Astrocyte of the spinal cord (primary cell): Measurements from ENCODE around the gene TMEM30A.

ENCODE experiments used
- DNase-seq: peaks from one replicate; pipeline ENCODE4 v3.0.0; 2011; ENCODE audit warnings: low read depth, low spot score
- H3K4me3 ChIP-seq: 2 replicates; pipeline ENCODE4 v1.5.1; 2011; ENCODE audit warnings: low read depth, mild to moderate bottlenecking, low read length, moderate library complexity
- in situ Hi-C: cut with HindIII; loops from 2 replicates; pipeline ENCODE4 v1.10.0; 2017; ENCODE audit warnings: low sequenced_read_pairs
- TF ChIP-seq, protein P1 (sequence below): IDR thresholded peaks from 2 replicates; pipeline ENCODE4 v1.5.1; 2012; ENCODE audit warnings: low read depth, mild to moderate bottlenecking, low read length, inconsistent platforms

The TMEM30A gene

GRCh38 chr6:75284632-75285282 is at the start of gene TMEM30A:
TMEM30A (minus strand) TSS chr6:75284792; CDS start chr6:75284638, 154 bp downstream.
- in situ Hi-C loops: no loop called here
- peak; percentile 99 for DNase-seq
- TF ChIP-seq, protein P1, sequence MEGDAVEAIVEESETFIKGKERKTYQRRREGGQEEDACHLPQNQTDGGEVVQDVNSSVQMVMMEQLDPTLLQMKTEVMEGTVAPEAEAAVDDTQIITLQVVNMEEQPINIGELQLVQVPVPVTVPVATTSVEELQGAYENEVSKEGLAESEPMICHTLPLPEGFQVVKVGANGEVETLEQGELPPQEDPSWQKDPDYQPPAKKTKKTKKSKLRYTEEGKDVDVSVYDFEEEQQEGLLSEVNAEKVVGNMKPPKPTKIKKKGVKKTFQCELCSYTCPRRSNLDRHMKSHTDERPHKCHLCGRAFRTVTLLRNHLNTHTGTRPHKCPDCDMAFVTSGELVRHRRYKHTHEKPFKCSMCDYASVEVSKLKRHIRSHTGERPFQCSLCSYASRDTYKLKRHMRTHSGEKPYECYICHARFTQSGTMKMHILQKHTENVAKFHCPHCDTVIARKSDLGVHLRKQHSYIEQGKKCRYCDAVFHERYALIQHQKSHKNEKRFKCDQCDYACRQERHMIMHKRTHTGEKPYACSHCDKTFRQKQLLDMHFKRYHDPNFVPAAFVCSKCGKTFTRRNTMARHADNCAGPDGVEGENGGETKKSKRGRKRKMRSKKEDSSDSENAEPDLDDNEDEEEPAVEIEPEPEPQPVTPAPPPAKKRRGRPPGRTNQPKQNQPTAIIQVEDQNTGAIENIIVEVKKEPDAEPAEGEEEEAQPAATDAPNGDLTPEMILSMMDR: no peak
- peak within 1 kb of the TSS; percentile 98 for H3K4me3 ChIP-seq

- H3K4me3 ChIP-seq: no peak overlapping the region
- TF ChIP-seq, protein P1: no peak
- in situ Hi-C loops: no loop called here
- no peak for DNase-seq
Observed at GRCh38 chr6:75333676-75334200, 49.1 kb upstream of the TMEM30A start.

GRCh38 chr6:75331151-75331550 is 46.6 kb upstream of the TMEM30A start:
- H3K4me3 ChIP-seq: no peak overlapping the region
- TF ChIP-seq, protein P1: no peak
- in situ Hi-C loops: no loop called here
- peak; percentile 47 for DNase-seq

- TF ChIP-seq, protein P1: no peak
- no peak for DNase-seq
- in situ Hi-C loops: no loop called here
- no peak overlapping the region for H3K4me3 ChIP-seq
Observed at GRCh38 chr6:75329703-75330102, 45.1 kb upstream of the TMEM30A start.

DNA sequence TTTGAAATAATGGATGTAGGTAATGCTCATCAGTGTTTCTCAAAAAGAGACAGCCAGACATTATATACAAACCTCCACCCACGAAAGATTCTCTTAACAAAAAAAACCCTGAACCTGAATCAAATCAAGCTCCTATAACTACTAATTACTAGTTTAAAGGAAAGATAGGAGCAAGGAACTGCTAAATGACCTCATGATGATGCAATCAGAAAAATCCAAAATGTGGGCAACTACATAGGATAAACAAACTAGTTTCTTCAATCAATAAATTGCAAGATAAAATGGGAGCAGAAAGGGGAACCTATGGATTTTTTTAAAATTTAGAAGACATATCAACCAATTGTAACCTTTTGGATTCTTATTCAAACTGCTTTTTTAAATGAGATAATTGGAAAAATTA is 43.2 kb upstream of the TMEM30A start:
- TF ChIP-seq, protein P1: no peak
- no peak for DNase-seq
- no peak overlapping the region for H3K4me3 ChIP-seq
- in situ Hi-C loops: no loop called here

DNA sequence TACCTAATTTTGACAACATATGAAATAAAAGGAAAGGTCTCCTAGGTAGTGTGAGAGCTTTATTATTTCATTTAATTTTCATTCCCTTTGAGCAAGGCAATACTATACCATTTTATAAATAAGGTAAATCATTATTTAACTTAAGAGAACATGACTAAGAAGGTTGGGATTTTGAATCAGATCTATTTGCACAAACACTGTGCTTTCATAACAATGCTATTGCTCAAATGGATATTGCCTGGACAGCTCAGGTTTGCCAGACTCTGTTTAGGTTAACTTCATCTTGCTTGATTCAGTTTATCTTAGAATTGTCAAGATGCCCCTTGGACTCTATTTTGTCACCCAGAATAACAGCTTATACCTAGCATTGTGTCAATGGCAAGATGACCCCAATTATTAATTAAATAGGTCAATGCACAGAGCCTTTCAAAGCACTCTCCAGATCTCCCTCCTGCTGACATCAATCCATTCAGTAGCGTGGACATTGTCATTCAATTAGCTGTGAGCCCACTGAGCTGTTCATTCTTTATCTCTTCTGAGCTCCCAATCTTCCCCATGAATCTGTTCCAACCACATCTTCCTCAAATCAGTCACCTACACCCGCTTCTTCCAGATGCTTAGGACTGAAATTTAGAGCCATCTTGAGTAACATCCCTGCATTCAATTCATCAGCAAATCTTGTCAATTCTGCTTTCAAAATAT is 42.1 kb upstream of the TMEM30A start:
- no peak overlapping the region for H3K4me3 ChIP-seq
- DNase-seq: no peak
- TF ChIP-seq, protein P1: no peak
- in situ Hi-C loops: no loop called here
